CD8-positive, alpha-beta memory T cell (primary cell): ENCODE measurements around the gene MIPEP. TPM values are rescaled to one million over a fixed set of nuclear protein-coding genes. Genes with fewer than 3 reads are reported as not detected.
A peak's percentile ranks its signal among the peaks of the same experiment; 100 is the strongest.

Source experiments
- CTCF ChIA-PET: fragments of 350-600 bp; sonication (Branson Sonifier 250); formaldehyde crosslinking; loops from one replicate; lab custom pipeline; 2021; ENCODE audit warnings: antibody characterized with exemption; lab: Charles Lee
- POLR2A ChIA-PET: fragments of 350-600 bp; sonication (Branson Sonifier 250); formaldehyde crosslinking; loops from one replicate; lab custom pipeline; 2021; ENCODE audit warnings: antibody characterized with exemption; lab: Charles Lee
- DNase-seq, 5 donors: peaks; one replicate each; pipeline versions ENCODE4 v3.0.0 to v3.0.0-alpha.2; 2020 to 2022; ENCODE audit warnings: mixed read lengths in 1 of 5
- H3K27ac ChIP-seq: one replicate; pipeline ENCODE4 v1.7.0; 2013; ENCODE audit warnings: low read depth, mild to moderate bottlenecking, low read length, moderate library complexity
- H3K27me3 ChIP-seq: 2 replicates; pipeline ENCODE4 v1.7.0; 2013; ENCODE audit warnings: low read length, mild to moderate bottlenecking; ENCODE audit not compliant: insufficient read depth, poor library complexity, severe bottlenecking
- H3K36me3 ChIP-seq: 2 replicates; pipeline ENCODE4 v1.7.0; 2013; ENCODE audit warnings: mild to moderate bottlenecking, low read length, moderate library complexity; ENCODE audit not compliant: insufficient read depth
- H3K4me1 ChIP-seq: 2 replicates; pipeline ENCODE4 v1.7.0; 2013; ENCODE audit warnings: mild to moderate bottlenecking, low read length, moderate library complexity; ENCODE audit not compliant: insufficient read depth
- H3K4me3 ChIP-seq: 2 replicates; pipeline ENCODE4 v1.7.0; 2013; ENCODE audit warnings: mild to moderate bottlenecking, low read length
- H3K9me3 ChIP-seq: 2 replicates; pipeline ENCODE4 v1.7.0; 2013; ENCODE audit warnings: mild to moderate bottlenecking, low read length
- H3K27ac Mint-ChIP-seq, 8 donors: one replicate each; pipeline ENCODE4 v1.8.0; 2020 to 2021; ENCODE audit warnings: mixed read lengths in 8 of 8, mild to moderate bottlenecking in 6 of 8, inconsistent platforms in 3 of 8, moderate library complexity in 3 of 8
- H3K27me3 Mint-ChIP-seq, 2 donors: one replicate each; pipeline ENCODE4 v1.8.0; 2020 to 2021; ENCODE audit warnings: mixed read lengths in 2 of 2, mild to moderate bottlenecking in 1 of 2, moderate library complexity in 1 of 2
- H3K36me3 Mint-ChIP-seq, 3 donors: one replicate each; pipeline ENCODE4 v1.8.0; 2020 to 2021; ENCODE audit warnings: mixed read lengths in 3 of 3, inconsistent platforms in 1 of 3, mild to moderate bottlenecking in 1 of 3
- H3K4me1 Mint-ChIP-seq, 3 donors: one replicate each; pipeline ENCODE4 v1.8.0; 2020 to 2021; ENCODE audit warnings: mixed read lengths in 3 of 3, inconsistent platforms in 1 of 3, mild to moderate bottlenecking in 1 of 3
- H3K4me3 Mint-ChIP-seq, 7 donors: one replicate each; pipeline ENCODE4 v1.8.0; 2020 to 2021; ENCODE audit warnings: mixed read lengths in 7 of 7, mild to moderate bottlenecking in 6 of 7, moderate library complexity in 4 of 7, inconsistent platforms in 2 of 7
- H3K9me3 Mint-ChIP-seq, 5 donors: one replicate each; pipeline ENCODE4 v1.8.0; 2020 to 2022; ENCODE audit warnings: mixed read lengths in 5 of 5, mild to moderate bottlenecking in 3 of 5, moderate library complexity in 2 of 5, inconsistent platforms in 1 of 5
- polyA plus RNA-seq: library from polyadenylated mRNA; unstranded; fragments of 300-500 nt; fragmentation: Illumina TruSeq; gene quantifications from one replicate; pipeline ENCODE4 v1.2.3, GENCODE V29; 2021
- total RNA-seq, 2 experiments: library from RNA; stranded (reverse); gene quantifications; one replicate each; pipeline ENCODE4 v1.2.3, GENCODE V29; 2021

Gene MIPEP
- total and polyA plus RNA-seq, 3 experiments from 2014 or later, result 17.9 to 23.7 (median 18.8) TPM

- Mint-ChIP-seq H3K4me3 (no peak overlapping the region), H3K9me3 (no peaks in the 10 kb centered on the region), H3K27me3 (peaks cover 0 to 1% of the 10 kb centered on the region in 2 donors), H3K27ac (peak overlapping the region in 1 of 8 donors; percentile 9), H3K36me3 (peaks cover 17 to 44% (median 29%) of the 10 kb centered on the region in 3 donors), H3K4me1 (peaks cover 8 to 11% (median 9%) of the 10 kb centered on the region in 3 donors)
- H3K36me3 ChIP-seq, result no peaks in the 10 kb centered on the region
- H3K27ac ChIP-seq, result peak overlapping the region; percentile 13
- DNase-seq, result no peak
- ChIA-PET CTCF (interaction anchor here (0.8 kb wide), 1 partner anchor 10 kb away, joined by 3 read pairs; no protein-coding TSS in a partner anchor), POLR2A (no interaction called here)
- H3K4me1 ChIP-seq, result no peaks in the 10 kb centered on the region
- H3K9me3 ChIP-seq, result no peaks in the 10 kb centered on the region
- H3K4me3 ChIP-seq, result no peak overlapping the region
- H3K27me3 ChIP-seq, result no peaks in the 10 kb centered on the region
Measured at GRCh38 chr13:23847497-23847896, 41.7 kb downstream of the MIPEP start.

DNA sequence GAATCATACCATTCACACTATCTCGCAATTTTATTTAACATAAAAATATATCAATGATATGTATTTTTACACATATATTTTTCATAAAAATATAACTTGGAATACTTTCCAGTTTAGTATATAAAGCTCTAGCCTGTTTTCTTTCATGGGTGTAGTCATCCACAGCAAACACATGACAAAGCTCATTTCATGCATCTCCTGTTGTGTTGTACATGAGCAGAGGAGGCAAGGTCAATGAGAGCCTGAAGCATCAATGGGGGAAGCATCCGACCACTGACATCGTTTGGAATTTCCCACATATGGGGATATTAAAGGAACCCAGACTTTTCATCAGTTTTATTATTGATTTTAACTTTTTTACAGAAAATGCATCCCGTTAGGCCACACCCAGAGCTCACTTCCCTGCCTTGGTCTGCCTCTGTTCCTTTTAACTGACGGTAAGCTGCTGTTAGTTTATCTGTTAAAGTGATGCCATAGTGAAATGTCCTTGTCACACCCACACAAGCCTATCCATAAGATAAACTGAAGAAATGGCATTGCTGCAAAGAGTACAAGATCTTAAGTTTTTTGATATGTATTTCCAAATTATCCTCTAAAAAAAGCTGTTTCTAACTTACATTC, 44.0 kb downstream of the MIPEP start:
- H3K4me3 ChIP-seq, result no peak overlapping the region
- H3K36me3 Mint-ChIP-seq, result peaks cover 12 to 44% (median 29%) of the 10 kb centered on the region in 3 donors
- no peak overlapping the region for H3K27ac ChIP-seq
- H3K4me1 Mint-ChIP-seq, result peaks cover 8 to 11% (median 9%) of the 10 kb centered on the region in 3 donors
- H3K9me3 Mint-ChIP-seq, result no peaks in the 10 kb centered on the region
- no peaks in the 10 kb centered on the region for H3K27me3 ChIP-seq
- H3K4me3 Mint-ChIP-seq, result no peak overlapping the region
- no peak for DNase-seq
- POLR2A ChIA-PET, result no interaction called here
- H3K9me3 ChIP-seq, result no peaks in the 10 kb centered on the region
- CTCF ChIA-PET, result no interaction called here
- no peaks in the 10 kb centered on the region for H3K36me3 ChIP-seq
- H3K27ac Mint-ChIP-seq, result peak overlapping the region in 1 of 8 donors; percentile 3
- H3K4me1 ChIP-seq, result no peaks in the 10 kb centered on the region
- H3K27me3 Mint-ChIP-seq, result peaks cover 0 to 1% of the 10 kb centered on the region in 2 donors

- peak overlapping the region in 3 of 8 donors; percentile 47 to 76 (median 47) for H3K27ac Mint-ChIP-seq
- Histone ChIP-seq H3K4me3 (no peak overlapping the region), H3K9me3 (no peaks in the 10 kb centered on the region), H3K27ac (no peak overlapping the region), H3K36me3 (no peaks in the 10 kb centered on the region), H3K4me1 (no peaks in the 10 kb centered on the region), H3K27me3 (no peaks in the 10 kb centered on the region)
- peaks cover 7 to 48% (median 29%) of the 10 kb centered on the region in 3 donors for H3K36me3 Mint-ChIP-seq
- ChIA-PET POLR2A (no interaction called here), CTCF (no interaction called here)
- H3K4me1 Mint-ChIP-seq, result peaks cover 8 to 11% (median 9%) of the 10 kb centered on the region in 3 donors
- H3K27me3 Mint-ChIP-seq, result peaks cover 0 to 1% of the 10 kb centered on the region in 2 donors
- no peaks in the 10 kb centered on the region for H3K9me3 Mint-ChIP-seq
- no peak overlapping the region for H3K4me3 Mint-ChIP-seq
- no peak for DNase-seq
Measured at GRCh38 chr13:23844132-23844531, 45.1 kb downstream of the MIPEP start.

DNA sequence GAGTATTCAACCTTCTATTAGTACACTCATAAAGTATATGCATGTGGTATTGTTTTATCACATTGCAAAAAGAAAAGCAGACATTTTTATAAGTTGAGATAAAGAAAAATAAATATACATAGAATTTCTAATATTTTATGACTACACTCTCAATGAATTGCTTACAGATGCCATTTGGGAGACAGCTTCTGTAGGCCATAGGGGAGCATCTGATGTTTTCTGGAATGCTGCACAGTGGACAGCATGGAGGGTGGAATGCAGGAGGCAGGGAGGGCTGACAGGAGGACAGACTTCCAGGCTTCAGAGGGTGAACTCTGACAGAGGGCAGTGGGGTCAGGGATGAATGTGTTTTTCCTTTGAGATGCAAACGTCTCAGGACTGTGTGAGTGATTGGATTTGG, 45.8 kb downstream of the MIPEP start:
- Mint-ChIP-seq H3K27ac (peak overlapping the region in 4 of 8 donors; percentile 1 to 72 (median 32)), H3K4me1 (peaks cover 8 to 11% (median 9%) of the 10 kb centered on the region in 3 donors), H3K4me3 (no peak overlapping the region), H3K36me3 (peaks cover 7 to 51% (median 26%) of the 10 kb centered on the region in 3 donors), H3K27me3 (peaks cover 0 to 1% of the 10 kb centered on the region in 2 donors), H3K9me3 (no peaks in the 10 kb centered on the region)
- H3K36me3 ChIP-seq, result no peaks in the 10 kb centered on the region
- H3K9me3 ChIP-seq, result no peaks in the 10 kb centered on the region
- DNase-seq, result no peak
- no peak overlapping the region for H3K4me3 ChIP-seq
- ChIA-PET POLR2A (no interaction called here), CTCF (no interaction called here)
- no peak overlapping the region for H3K27ac ChIP-seq
- no peaks in the 10 kb centered on the region for H3K4me1 ChIP-seq
- no peaks in the 10 kb centered on the region for H3K27me3 ChIP-seq

DNA sequence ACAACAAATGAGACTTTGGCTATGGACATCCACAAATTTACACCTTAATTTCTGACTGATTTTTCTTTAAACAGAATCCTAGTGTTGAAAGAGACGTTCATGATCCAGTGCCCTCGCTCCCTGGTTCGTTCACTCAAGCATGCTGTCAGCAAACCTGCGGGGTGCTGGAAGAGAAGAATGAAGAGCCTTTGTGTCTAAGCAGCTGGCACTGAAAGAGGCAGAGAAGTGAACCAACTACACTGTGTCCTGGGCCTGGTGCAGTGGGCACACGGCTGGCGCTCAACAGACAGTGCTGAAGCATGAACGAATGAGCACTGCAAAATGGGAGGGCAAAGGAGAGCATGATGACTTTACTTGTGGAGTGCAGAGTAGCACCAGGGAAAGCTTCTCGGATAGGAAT, 46.8 kb downstream of the MIPEP start:
- no peaks in the 10 kb centered on the region for H3K4me1 ChIP-seq
- H3K27ac Mint-ChIP-seq, result no peak overlapping the region
- ChIA-PET CTCF (no interaction called here), POLR2A (no interaction called here)
- H3K36me3 ChIP-seq, result peaks cover 1% of the 10 kb centered on the region
- no peaks in the 10 kb centered on the region for H3K27me3 ChIP-seq
- peaks cover 5 to 49% (median 20%) of the 10 kb centered on the region in 3 donors for H3K36me3 Mint-ChIP-seq
- H3K4me1 Mint-ChIP-seq, result peaks cover 8 to 11% (median 9%) of the 10 kb centered on the region in 3 donors
- H3K4me3 Mint-ChIP-seq, result no peak overlapping the region
- no peaks in the 10 kb centered on the region for H3K27me3 Mint-ChIP-seq
- no peak overlapping the region for H3K4me3 ChIP-seq
- H3K27ac ChIP-seq, result no peak overlapping the region
- no peak for DNase-seq
- H3K9me3 ChIP-seq, result no peaks in the 10 kb centered on the region
- H3K9me3 Mint-ChIP-seq, result no peaks in the 10 kb centered on the region

GRCh38 chr13:23833733-23834611, 55.2 kb downstream of the MIPEP start:
- no peak for DNase-seq
- Mint-ChIP-seq H3K4me1 (no peaks in the 10 kb centered on the region), H3K36me3 (peaks cover 13 to 40% (median 14%) of the 10 kb centered on the region in 3 donors), H3K27ac (no peak overlapping the region), H3K4me3 (no peak overlapping the region), H3K9me3 (no peaks in the 10 kb centered on the region), H3K27me3 (no peaks in the 10 kb centered on the region)
- no peaks in the 10 kb centered on the region for H3K27me3 ChIP-seq
- no peaks in the 10 kb centered on the region for H3K4me1 ChIP-seq
- H3K27ac ChIP-seq, result no peak overlapping the region
- no peaks in the 10 kb centered on the region for H3K9me3 ChIP-seq
- ChIA-PET CTCF (no interaction called here), POLR2A (no interaction called here)
- H3K4me3 ChIP-seq, result no peak overlapping the region
- H3K36me3 ChIP-seq, result peaks cover 6% of the 10 kb centered on the region

- no peak for DNase-seq
- Mint-ChIP-seq H3K4me1 (no peaks in the 10 kb centered on the region), H3K27ac (peak overlapping the region in 1 of 8 donors; percentile 30), H3K36me3 (peaks cover 20 to 28% (median 24%) of the 10 kb centered on the region in 3 donors), H3K27me3 (no peaks in the 10 kb centered on the region), H3K9me3 (peaks cover 0 to 4% (median 0%) of the 10 kb centered on the region in 5 donors), H3K4me3 (no peak overlapping the region)
- Histone ChIP-seq H3K4me3 (no peak overlapping the region), H3K4me1 (no peaks in the 10 kb centered on the region), H3K27ac (no peak overlapping the region), H3K36me3 (no peaks in the 10 kb centered on the region), H3K27me3 (no peaks in the 10 kb centered on the region), H3K9me3 (no peaks in the 10 kb centered on the region)
- ChIA-PET POLR2A (no interaction called here), CTCF (no interaction called here)
Measured at GRCh38 chr13:23828866-23829265, 60.3 kb downstream of the MIPEP start.

GRCh38 chr13:23828086-23828485, 61.1 kb downstream of the MIPEP start:
- CTCF ChIA-PET, result no interaction called here
- Mint-ChIP-seq H3K9me3 (peaks cover 0 to 4% (median 0%) of the 10 kb centered on the region in 5 donors), H3K4me1 (no peaks in the 10 kb centered on the region), H3K4me3 (no peak overlapping the region), H3K27me3 (no peaks in the 10 kb centered on the region), H3K27ac (no peak overlapping the region), H3K36me3 (peaks cover 20 to 29% (median 24%) of the 10 kb centered on the region in 3 donors)
- Histone ChIP-seq H3K4me1 (no peaks in the 10 kb centered on the region), H3K27me3 (no peaks in the 10 kb centered on the region), H3K36me3 (no peaks in the 10 kb centered on the region), H3K4me3 (no peak overlapping the region), H3K9me3 (no peaks in the 10 kb centered on the region), H3K27ac (no peak overlapping the region)
- POLR2A ChIA-PET, result no interaction called here
- DNase-seq, result no peak
